Transverse colon (tissue), 3 donors: ENCODE results near the gene GFAP.

ENCODE experiments used
- CTCF ChIP-seq, 5 experiments: fragments of 200-600 bp in 3 of 5; fragments of 450-650 bp in 2 of 5; sonication (generic) in 3 of 5; IDR thresholded peaks; 1 replicate in 2 of 5; 2 replicates in 3 of 5; pipeline ENCODE4 v1.5.1; 2016 to 2017; ENCODE audit warnings: antibody characterized with exemption in 5 of 5, inconsistent platforms in 3 of 5, mild to moderate bottlenecking in 2 of 5, moderate library complexity in 1 of 5
- POLR2A ChIP-seq: fragments of 450-650 bp; IDR thresholded peaks from one replicate; pipeline ENCODE4 v1.6.1; 2016; ENCODE audit warnings: antibody characterized with exemption, mild to moderate bottlenecking, moderate library complexity

GRCh38 chr17:44904001-44904984, 11.0 kb downstream of the GFAP start:
- TF ChIP-seq CTCF (IDR thresholded peaks at IDR 0.05) (no peak), POLR2A (no peak)
